ENCODE measurements around the gene ANG.
"Not testable (repeated sequence)": the region's sequence is repeated elsewhere in the genome, so short reads cannot be mapped to it uniquely, and the experiment has no call there.

The ANG gene

GRCh38 chr14:20688167-20688839 lies at the start of gene ANG:
Gene ANG, plus strand, starts transcription at chr14:20688764. Its CDS starts 4,801 bp downstream, at chr14:20693565.
- in situ Hi-C loops (cut with MboI; ENCODE audit: low sequenced_read_pairs), result loop anchor here (10.0 kb wide), 1 partner anchor 64 kb away; no protein-coding TSS in a partner anchor

- in situ Hi-C loops (cut with MboI; ENCODE audit: low sequenced_read_pairs), result no loop called here
Observed at GRCh38 chr14:20641591-20641990, 47.0 kb upstream of the ANG start, which contains the start of gene OR6S1. Gene OR6S1, minus strand, starts transcription at chr14:20641691. Its CDS starts 0 bp downstream, at chr14:20641691.

GRCh38 chr14:20642182-20642581 lies 46.4 kb upstream of the ANG start:
- in situ Hi-C loops (cut with MboI; ENCODE audit: low sequenced_read_pairs), result no loop called here

GRCh38 chr14:20642755-20643154 lies 45.8 kb upstream of the ANG start:
- in situ Hi-C loops (cut with MboI; ENCODE audit: low sequenced_read_pairs), result not testable (repeated sequence)

GRCh38 chr14:20644520-20644919 lies 44.0 kb upstream of the ANG start:
- in situ Hi-C loops (cut with MboI; ENCODE audit: low sequenced_read_pairs), result no loop called here

- in situ Hi-C loops (cut with MboI; ENCODE audit: low sequenced_read_pairs), result no loop called here
Observed at GRCh38 chr14:20645481-20645880, 43.1 kb upstream of the ANG start.

- in situ Hi-C loops (cut with MboI; ENCODE audit: low sequenced_read_pairs), result no loop called here
Observed at GRCh38 chr14:20652996-20653975, 35.3 kb upstream of the ANG start.

GRCh38 chr14:20655851-20656250 lies 32.7 kb upstream of the ANG start:
- in situ Hi-C loops (cut with MboI; ENCODE audit: low sequenced_read_pairs), result no loop called here

GRCh38 chr14:20656274-20656673 lies 32.3 kb upstream of the ANG start:
- in situ Hi-C loops (cut with MboI; ENCODE audit: low sequenced_read_pairs), result no loop called here

GRCh38 chr14:20657216-20658211 lies 31.1 kb upstream of the ANG start:
- in situ Hi-C loops (cut with MboI; ENCODE audit: low sequenced_read_pairs), result no loop called here

GRCh38 chr14:20658246-20658645 lies 30.3 kb upstream of the ANG start:
- in situ Hi-C loops (cut with MboI; ENCODE audit: low sequenced_read_pairs), result no loop called here

GRCh38 chr14:20659336-20659735 lies 29.2 kb upstream of the ANG start:
- in situ Hi-C loops (cut with MboI; ENCODE audit: low sequenced_read_pairs), result no loop called here

GRCh38 chr14:20659813-20660395 lies 28.7 kb upstream of the ANG start:
- in situ Hi-C loops (cut with MboI; ENCODE audit: low sequenced_read_pairs), result no loop called here

GRCh38 chr14:20661197-20661596 lies 27.4 kb upstream of the ANG start:
- in situ Hi-C loops (cut with MboI; ENCODE audit: low sequenced_read_pairs), result no loop called here

- in situ Hi-C loops (cut with MboI; ENCODE audit: low sequenced_read_pairs), result no loop called here
Observed at GRCh38 chr14:20662968-20663732, 25.4 kb upstream of the ANG start.

- in situ Hi-C loops (cut with MboI; ENCODE audit: low sequenced_read_pairs), result not testable (repeated sequence)
Observed at GRCh38 chr14:20666400-20666961, 22.1 kb upstream of the ANG start.

GRCh38 chr14:20667957-20668356 lies 20.6 kb upstream of the ANG start:
- in situ Hi-C loops (cut with MboI; ENCODE audit: low sequenced_read_pairs), result no loop called here

GRCh38 chr14:20668969-20669368 lies 19.6 kb upstream of the ANG start:
- in situ Hi-C loops (cut with MboI; ENCODE audit: low sequenced_read_pairs), result no loop called here

All from HL-60/S4 treated with phorbol 12-myristate 13-acetate at 8.2 ng/mL for 4 days and 3 days (cell line).